HG03175 (cell line): ENCODE data around the gene ADRA2B.
"Not testable (repeated sequence)": the region's sequence is repeated elsewhere in the genome, so short reads cannot be mapped to it uniquely, and the experiment has no call there.

Experiments used
- ATAC-seq: cut with Tn5 transposase; IDR thresholded peaks from one replicate; pipeline ENCODE4 v1.9.1; 2021; ENCODE audit warnings: mild to moderate bottlenecking, moderate library complexity; ENCODE audit not compliant: unreplicated experiment

ADRA2B gene

GRCh38 chr2:96091141-96091710, 25.1 kb downstream of the ADRA2B start:
- no peak for ATAC-seq

GRCh38 chr2:96090196-96090926, 26.0 kb downstream of the ADRA2B start:
- ATAC-seq, result no peak

- no peak for ATAC-seq
Observed at GRCh38 chr2:96089356-96090195, 26.8 kb downstream of the ADRA2B start.

- no peak for ATAC-seq
Observed at GRCh38 chr2:96088340-96089335, 27.7 kb downstream of the ADRA2B start.

GRCh38 chr2:96087130-96087529, 29.2 kb downstream of the ADRA2B start:
- ATAC-seq, result no peak

GRCh38 chr2:96085541-96086355, 30.6 kb downstream of the ADRA2B start:
- no peak for ATAC-seq

GRCh38 chr2:96084858-96085518, 31.4 kb downstream of the ADRA2B start:
- not testable (repeated sequence) for ATAC-seq

GRCh38 chr2:96083989-96084857, 32.1 kb downstream of the ADRA2B start:
- no peak for ATAC-seq

GRCh38 chr2:96083064-96083939, 33.1 kb downstream of the ADRA2B start:
- no peak for ATAC-seq

GRCh38 chr2:96082211-96083063, 33.9 kb downstream of the ADRA2B start:
- ATAC-seq, result no peak

- ATAC-seq, result no peak
Observed at GRCh38 chr2:96081042-96081441, 35.3 kb downstream of the ADRA2B start.

GRCh38 chr2:96075199-96075771, 41.1 kb downstream of the ADRA2B start:
- ATAC-seq, result no peak

- no peak for ATAC-seq
Observed at GRCh38 chr2:96074156-96074555, 42.2 kb downstream of the ADRA2B start.

- ATAC-seq, result no peak
Observed at GRCh38 chr2:96073170-96073775, 43.1 kb downstream of the ADRA2B start.

- ATAC-seq, result no peak
Observed at GRCh38 chr2:96072746-96073145, 43.6 kb downstream of the ADRA2B start.
